ENCODE results near the gene ST7L. TPM values are rescaled to one million over a fixed set of nuclear protein-coding genes. Genes with fewer than 3 reads are reported as not detected.
A peak's percentile ranks its signal among the peaks of the same experiment; 100 is the strongest.

Gene ST7L
- total and polyA plus RNA-seq, 4 donors: 8.4 to 36.1 (median 17.2) TPM

GRCh38 chr1:112620377-112620695 is 1.4 kb upstream of the ST7L start:
- Histone ChIP-seq H3K4me3 (peak overlapping the region; percentile 96), H3K9ac (ENCODE audit: insufficient read depth in 1 of 2, low read length in 2 of 2) (peak overlapping the region; percentile 78 to 99), H3K4me1 (ENCODE audit: control insufficient read depth in 5 of 5, insufficient read depth in 5 of 5, low read length in 5 of 5) (peaks cover 3 to 28% (median 8%) of the 10 kb centered on the region in 5 donors), H3K9me3 (ENCODE audit: control insufficient read depth in 4 of 4, insufficient read depth in 3 of 4, low read length in 3 of 4) (no peaks in the 10 kb centered on the region), H3K27ac (ENCODE audit: low read depth in 1 of 2, low read length in 1 of 2) (peak overlapping the region; percentile 97 to 100), H3K27me3 (ENCODE audit: control insufficient read depth in 3 of 3, insufficient read depth in 3 of 3, low read length in 2 of 3) (no peaks in the 10 kb centered on the region), H3K36me3 (ENCODE audit: control insufficient read depth in 4 of 4, insufficient read depth in 4 of 4, low read length in 4 of 4) (peaks cover 0 to 6% (median 1%) of the 10 kb centered on the region in 4 donors)
- 0 to 1% methylated on average over 6 of the region's 6 CpGs for WGBS, 2 donors
- TF ChIP-seq, protein P1, sequence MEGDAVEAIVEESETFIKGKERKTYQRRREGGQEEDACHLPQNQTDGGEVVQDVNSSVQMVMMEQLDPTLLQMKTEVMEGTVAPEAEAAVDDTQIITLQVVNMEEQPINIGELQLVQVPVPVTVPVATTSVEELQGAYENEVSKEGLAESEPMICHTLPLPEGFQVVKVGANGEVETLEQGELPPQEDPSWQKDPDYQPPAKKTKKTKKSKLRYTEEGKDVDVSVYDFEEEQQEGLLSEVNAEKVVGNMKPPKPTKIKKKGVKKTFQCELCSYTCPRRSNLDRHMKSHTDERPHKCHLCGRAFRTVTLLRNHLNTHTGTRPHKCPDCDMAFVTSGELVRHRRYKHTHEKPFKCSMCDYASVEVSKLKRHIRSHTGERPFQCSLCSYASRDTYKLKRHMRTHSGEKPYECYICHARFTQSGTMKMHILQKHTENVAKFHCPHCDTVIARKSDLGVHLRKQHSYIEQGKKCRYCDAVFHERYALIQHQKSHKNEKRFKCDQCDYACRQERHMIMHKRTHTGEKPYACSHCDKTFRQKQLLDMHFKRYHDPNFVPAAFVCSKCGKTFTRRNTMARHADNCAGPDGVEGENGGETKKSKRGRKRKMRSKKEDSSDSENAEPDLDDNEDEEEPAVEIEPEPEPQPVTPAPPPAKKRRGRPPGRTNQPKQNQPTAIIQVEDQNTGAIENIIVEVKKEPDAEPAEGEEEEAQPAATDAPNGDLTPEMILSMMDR (IDR thresholded peaks at IDR 0.05; ENCODE audit: control extremely low read depth, extremely low read depth): no peak
- DNase-seq: no peak
- ATAC-seq (ENCODE audit: insufficient read depth, low FRiP score): no peak

- Histone ChIP-seq H3K36me3 (ENCODE audit: control insufficient read depth in 4 of 4, insufficient read depth in 4 of 4, low read length in 4 of 4) (peaks cover 0 to 12% (median 1%) of the 10 kb centered on the region in 4 donors), H3K27ac (ENCODE audit: low read depth in 1 of 2, low read length in 1 of 2) (peak within 1 kb of the TSS; percentile 97 to 100), H3K9me3 (ENCODE audit: control insufficient read depth in 4 of 4, insufficient read depth in 3 of 4, low read length in 3 of 4) (no peaks in the 10 kb centered on the region), H3K4me3 (peak within 1 kb of the TSS; percentile 96), H3K9ac (ENCODE audit: insufficient read depth in 1 of 2, low read length in 2 of 2) (peak within 1 kb of the TSS; percentile 87 to 99), H3K27me3 (ENCODE audit: control insufficient read depth in 3 of 3, insufficient read depth in 3 of 3, low read length in 2 of 3) (no peaks in the 10 kb centered on the region), H3K4me1 (ENCODE audit: control insufficient read depth in 5 of 5, insufficient read depth in 5 of 5, low read length in 5 of 5) (peaks cover 3 to 28% (median 8%) of the 10 kb centered on the region in 5 donors)
- peak; percentile 94 to 97 (median 95) for DNase-seq
- ATAC-seq (ENCODE audit: insufficient read depth, low FRiP score): peak; percentile 93
- TF ChIP-seq, protein P1 (IDR thresholded peaks at IDR 0.05; ENCODE audit: control extremely low read depth, extremely low read depth): no peak
- whole genome bisulfite sequencing, 2 donors: 0 to 1% methylated on average over 50 of the region's 50 CpGs
Observed at GRCh38 chr1:112619518-112620376, 806 bp upstream of the ST7L start, which contains the start of gene CAPZA1. Gene CAPZA1, plus strand, starts transcription at chr1:112619832. Its CDS starts 13 bp downstream, at chr1:112619845.

DNA sequence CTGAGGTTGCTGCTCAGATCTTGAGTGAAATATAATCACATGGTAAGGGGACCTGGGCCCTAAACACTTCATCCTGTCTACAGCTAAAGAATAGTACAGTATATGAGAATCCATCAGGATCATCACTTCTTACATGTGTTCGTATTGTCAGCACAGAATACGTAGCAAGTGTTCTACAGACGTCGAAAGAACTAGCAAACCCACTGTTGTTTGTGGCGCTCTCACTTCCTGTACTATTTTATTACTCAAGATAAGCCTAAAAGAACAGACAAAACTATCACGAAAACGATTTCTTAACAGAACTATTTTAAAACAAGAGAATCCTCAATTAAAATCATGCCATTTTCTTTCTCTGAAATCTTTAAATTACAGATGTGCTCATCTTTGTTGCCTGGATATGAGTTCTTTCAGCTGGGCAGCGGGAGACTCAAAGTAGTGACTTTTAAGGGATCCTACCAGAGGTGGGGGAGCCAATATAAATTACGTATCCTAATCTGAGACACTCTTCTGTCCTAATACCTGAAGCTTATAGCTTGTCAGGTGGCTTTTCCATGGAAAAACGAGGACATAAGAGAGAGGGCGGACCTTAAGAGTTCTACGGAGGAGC is 724 bp downstream of the ST7L start:
- H3K9me3 ChIP-seq (ENCODE audit: control insufficient read depth in 4 of 4, insufficient read depth in 3 of 4, low read length in 3 of 4): no peaks in the 10 kb centered on the region
- H3K4me1 ChIP-seq (ENCODE audit: control insufficient read depth in 5 of 5, insufficient read depth in 5 of 5, low read length in 5 of 5): peaks cover 3 to 28% (median 8%) of the 10 kb centered on the region in 5 donors
- peak overlapping the region; percentile 87 to 98 for H3K9ac ChIP-seq (ENCODE audit: insufficient read depth in 1 of 2, low read length in 2 of 2)
- H3K27ac ChIP-seq (ENCODE audit: low read depth in 1 of 2, low read length in 1 of 2): peak overlapping the region; percentile 97 to 100
- no peaks in the 10 kb centered on the region for H3K27me3 ChIP-seq (ENCODE audit: control insufficient read depth in 3 of 3, insufficient read depth in 3 of 3, low read length in 2 of 3)
- no peak for ATAC-seq (ENCODE audit: insufficient read depth, low FRiP score)
- TF ChIP-seq, protein P1 (IDR thresholded peaks at IDR 0.05; ENCODE audit: control extremely low read depth, extremely low read depth): no peak
- peak overlapping the region; percentile 96 for H3K4me3 ChIP-seq
- DNase-seq: peak in 2 of 3 donors; percentile 32 to 62
- H3K36me3 ChIP-seq (ENCODE audit: control insufficient read depth in 4 of 4, insufficient read depth in 4 of 4, low read length in 4 of 4): peaks cover 1 to 15% (median 5%) of the 10 kb centered on the region in 4 donors
- WGBS, 2 donors: 1% methylated on average over 12 of the region's 12 CpGs

All from lung (tissue), 12 donors.